ENCODE data around the gene IFT43. TPM values are rescaled to one million over a fixed set of nuclear protein-coding genes. Genes with fewer than 3 reads are reported as not detected.
A peak's percentile ranks its signal among the peaks of the same experiment; 100 is the strongest.
"Not testable (repeated sequence)": the region's sequence is repeated elsewhere in the genome, so short reads cannot be mapped to it uniquely, and the experiment has no call there.

Gene IFT43
- polyA plus RNA-seq, 1 donor from 2014 or later, result 13.2 TPM

- Mint-ChIP-seq H3K27ac (no peak overlapping the region), H3K36me3 (no peaks in the 10 kb centered on the region), H3K4me3 (peak overlapping the region in 3 of 4 donors; percentile 49 to 89 (median 67)), H3K9me3 (no peaks in the 10 kb centered on the region), H3K4me1 (peaks cover 7 to 13% (median 11%) of the 10 kb centered on the region in 3 donors), H3K27me3 (no peaks in the 10 kb centered on the region)
These were observed 1.8 kb downstream of the IFT43 start for GRCh38 chr14:75987201-75987970.

GRCh38 chr14:75989134-75989533 is 3.6 kb downstream of the IFT43 start:
- H3K27me3 Mint-ChIP-seq, result no peaks in the 10 kb centered on the region
- H3K9me3 Mint-ChIP-seq, result no peaks in the 10 kb centered on the region
- H3K4me1 Mint-ChIP-seq, result peaks cover 7 to 18% (median 15%) of the 10 kb centered on the region in 3 donors
- peak overlapping the region in 1 of 4 donors; percentile 41 for H3K4me3 Mint-ChIP-seq
- H3K27ac Mint-ChIP-seq, result peak overlapping the region in 1 of 3 donors; percentile 70
- H3K36me3 Mint-ChIP-seq, result no peaks in the 10 kb centered on the region

GRCh38 chr14:75990297-75990696 is 4.7 kb downstream of the IFT43 start:
- peaks cover 6% of the 10 kb centered on the region for H3K36me3 Mint-ChIP-seq
- peaks cover 7 to 16% (median 13%) of the 10 kb centered on the region in 3 donors for H3K4me1 Mint-ChIP-seq
- no peaks in the 10 kb centered on the region for H3K9me3 Mint-ChIP-seq
- H3K27me3 Mint-ChIP-seq, result no peaks in the 10 kb centered on the region
- H3K4me3 Mint-ChIP-seq, result no peak overlapping the region
- H3K27ac Mint-ChIP-seq, result no peak overlapping the region

GRCh38 chr14:75991753-75992152 is 6.2 kb downstream of the IFT43 start:
- H3K4me1 Mint-ChIP-seq, result peaks cover 0 to 6% (median 5%) of the 10 kb centered on the region in 3 donors
- H3K36me3 Mint-ChIP-seq, result peaks cover 9% of the 10 kb centered on the region
- H3K4me3 Mint-ChIP-seq, result no peak overlapping the region
- no peaks in the 10 kb centered on the region for H3K9me3 Mint-ChIP-seq
- H3K27ac Mint-ChIP-seq, result no peak overlapping the region
- no peaks in the 10 kb centered on the region for H3K27me3 Mint-ChIP-seq

GRCh38 chr14:75993567-75994041 is 8.0 kb downstream of the IFT43 start:
- H3K27ac Mint-ChIP-seq, result no peak overlapping the region
- H3K4me3 Mint-ChIP-seq, result no peak overlapping the region
- H3K36me3 Mint-ChIP-seq, result peaks cover 13% of the 10 kb centered on the region
- no peaks in the 10 kb centered on the region for H3K27me3 Mint-ChIP-seq
- no peaks in the 10 kb centered on the region for H3K9me3 Mint-ChIP-seq
- H3K4me1 Mint-ChIP-seq, result peaks cover 1 to 5% (median 5%) of the 10 kb centered on the region in 3 donors

GRCh38 chr14:75995372-75996041 is 9.9 kb downstream of the IFT43 start:
- H3K27me3 Mint-ChIP-seq, result no peaks in the 10 kb centered on the region
- H3K4me1 Mint-ChIP-seq, result peaks cover 1 to 5% (median 5%) of the 10 kb centered on the region in 3 donors
- H3K27ac Mint-ChIP-seq, result no peak overlapping the region
- H3K4me3 Mint-ChIP-seq, result no peak overlapping the region
- H3K36me3 Mint-ChIP-seq, result peaks cover 14% of the 10 kb centered on the region
- H3K9me3 Mint-ChIP-seq, result no peaks in the 10 kb centered on the region

- H3K36me3 Mint-ChIP-seq, result peaks cover 16% of the 10 kb centered on the region
- no peaks in the 10 kb centered on the region for H3K27me3 Mint-ChIP-seq
- H3K4me3 Mint-ChIP-seq, result no peak overlapping the region
- no peak overlapping the region for H3K27ac Mint-ChIP-seq
- H3K9me3 Mint-ChIP-seq, result no peaks in the 10 kb centered on the region
- peaks cover 1 to 5% (median 5%) of the 10 kb centered on the region in 3 donors for H3K4me1 Mint-ChIP-seq
These were observed 10.9 kb downstream of the IFT43 start for GRCh38 chr14:75996488-75996887.

- H3K27me3 Mint-ChIP-seq, result no peaks in the 10 kb centered on the region
These were observed 14.1 kb downstream of the IFT43 start for GRCh38 chr14:75999511-76000190.

GRCh38 chr14:76002383-76002782 is 16.8 kb downstream of the IFT43 start:
- no peak overlapping the region for H3K4me3 Mint-ChIP-seq
- H3K27me3 Mint-ChIP-seq, result no peaks in the 10 kb centered on the region
- no peak overlapping the region for H3K27ac Mint-ChIP-seq
- peaks cover 16% of the 10 kb centered on the region for H3K36me3 Mint-ChIP-seq
- peaks cover 5 to 19% (median 8%) of the 10 kb centered on the region in 3 donors for H3K9me3 Mint-ChIP-seq
- H3K4me1 Mint-ChIP-seq, result no peaks in the 10 kb centered on the region

More at GRCh38 chr14:75999511-76000190, 14.1 kb downstream of the IFT43 start:
- Mint-ChIP-seq H3K4me3 (no peak overlapping the region), H3K4me1 (peaks cover 0 to 1% (median 0%) of the 10 kb centered on the region in 3 donors), H3K27ac (no peak overlapping the region), H3K36me3 (peaks cover 25% of the 10 kb centered on the region), H3K9me3 (peaks cover 2 to 9% (median 5%) of the 10 kb centered on the region in 3 donors)

- Mint-ChIP-seq H3K27ac (no peak overlapping the region), H3K27me3 (no peaks in the 10 kb centered on the region), H3K9me3 (peaks cover 5 to 19% (median 8%) of the 10 kb centered on the region in 3 donors), H3K36me3 (peaks cover 16% of the 10 kb centered on the region), H3K4me1 (peaks cover 0 to under 1% (median 0%) of the 10 kb centered on the region in 3 donors), H3K4me3 (no peak overlapping the region)
These were observed 20.7 kb downstream of the IFT43 start for GRCh38 chr14:76006253-76006652.

GRCh38 chr14:76007379-76007778 is 21.8 kb downstream of the IFT43 start:
- H3K27ac Mint-ChIP-seq, result no peak overlapping the region
- no peak overlapping the region for H3K4me3 Mint-ChIP-seq
- no peaks in the 10 kb centered on the region for H3K27me3 Mint-ChIP-seq
- peaks cover 3 to 17% (median 8%) of the 10 kb centered on the region in 3 donors for H3K9me3 Mint-ChIP-seq
- H3K4me1 Mint-ChIP-seq, result peaks cover 0 to 4% (median 0%) of the 10 kb centered on the region in 3 donors
- peaks cover 16% of the 10 kb centered on the region for H3K36me3 Mint-ChIP-seq

- H3K9me3 Mint-ChIP-seq, result peaks cover 0 to 16% (median 8%) of the 10 kb centered on the region in 3 donors
- H3K4me1 Mint-ChIP-seq, result peaks cover 0 to 4% (median 0%) of the 10 kb centered on the region in 3 donors
- peaks cover 15% of the 10 kb centered on the region for H3K36me3 Mint-ChIP-seq
- no peak overlapping the region for H3K27ac Mint-ChIP-seq
- H3K27me3 Mint-ChIP-seq, result no peaks in the 10 kb centered on the region
- H3K4me3 Mint-ChIP-seq, result no peak overlapping the region
These were observed 22.3 kb downstream of the IFT43 start for GRCh38 chr14:76007852-76008251.

GRCh38 chr14:76009627-76010026 is 24.1 kb downstream of the IFT43 start:
- not testable (repeated sequence) for H3K27ac Mint-ChIP-seq, H3K36me3 Mint-ChIP-seq, H3K4me3 Mint-ChIP-seq, H3K27me3 Mint-ChIP-seq, H3K4me1 Mint-ChIP-seq
- peaks cover 0 to 11% (median 6%) of the 10 kb centered on the region in 3 donors for H3K9me3 Mint-ChIP-seq

- Mint-ChIP-seq H3K27me3 (no peaks in the 10 kb centered on the region), H3K4me1 (peaks cover 5 to 17% (median 7%) of the 10 kb centered on the region in 3 donors), H3K27ac (no peak overlapping the region), H3K36me3 (peaks cover 8% of the 10 kb centered on the region), H3K9me3 (no peaks in the 10 kb centered on the region), H3K4me3 (no peak overlapping the region)
These were observed 26.4 kb downstream of the IFT43 start for GRCh38 chr14:76011930-76012329.

GRCh38 chr14:76012354-76012753 is 26.8 kb downstream of the IFT43 start:
- Mint-ChIP-seq H3K36me3 (peaks cover 10% of the 10 kb centered on the region), H3K4me3 (no peak overlapping the region), H3K27me3 (no peaks in the 10 kb centered on the region), H3K9me3 (peaks cover 0 to 2% (median 2%) of the 10 kb centered on the region in 3 donors), H3K4me1 (peaks cover 5 to 17% (median 7%) of the 10 kb centered on the region in 3 donors), H3K27ac (no peak overlapping the region)

Measured in IgD-negative memory B cell (primary cell).